Neural crest cell (in vitro differentiated cells): Measurements from ENCODE around the gene SLC43A1. TPM values are rescaled to one million over a fixed set of nuclear protein-coding genes. Genes with fewer than 3 reads are reported as not detected.

Source experiments
- DNase-seq: peaks from one replicate; pipeline ENCODE4 v3.0.0; 2021; ENCODE audit warnings: low read depth, mixed read lengths, low spot score
- H3K27ac Mint-ChIP-seq: one replicate; pipeline ENCODE4 v1.8.0; 2021; ENCODE audit warnings: mild to moderate bottlenecking, mixed read lengths; ENCODE audit not compliant: unreplicated experiment
- H3K27me3 Mint-ChIP-seq: 2 replicates; pipeline ENCODE4 v1.8.0; 2021; ENCODE audit warnings: low read depth, mild to moderate bottlenecking, mixed read lengths
- H3K36me3 Mint-ChIP-seq: 2 replicates; pipeline ENCODE4 v1.8.0; 2021; ENCODE audit warnings: low read depth, mild to moderate bottlenecking, mixed read lengths
- H3K4me1 Mint-ChIP-seq: 2 replicates; pipeline ENCODE4 v1.8.0; 2021; ENCODE audit warnings: mixed read lengths
- H3K4me3 Mint-ChIP-seq: one replicate; pipeline ENCODE4 v1.8.0; 2021; ENCODE audit warnings: mild to moderate bottlenecking, mixed read lengths
- H3K9me3 Mint-ChIP-seq: 2 replicates; pipeline ENCODE4 v1.8.0; 2021; ENCODE audit warnings: mixed read lengths
- total RNA-seq: library from RNA; stranded (reverse); gene quantifications from 2 replicates; pipeline ENCODE4 v1.2.1, GENCODE V29; 2021
- TF ChIP-seq, protein P1 (sequence below): fragments of 200-600 bp; sonication (generic); conservative IDR thresholded peaks from 2 replicates; pipeline ENCODE4 v1.5.0; 2021; ENCODE audit warnings: antibody characterized with exemption, mild to moderate bottlenecking

Gene SLC43A1
- total RNA-seq, 1 donor from 2014 or later: 4.5 TPM

DNA sequence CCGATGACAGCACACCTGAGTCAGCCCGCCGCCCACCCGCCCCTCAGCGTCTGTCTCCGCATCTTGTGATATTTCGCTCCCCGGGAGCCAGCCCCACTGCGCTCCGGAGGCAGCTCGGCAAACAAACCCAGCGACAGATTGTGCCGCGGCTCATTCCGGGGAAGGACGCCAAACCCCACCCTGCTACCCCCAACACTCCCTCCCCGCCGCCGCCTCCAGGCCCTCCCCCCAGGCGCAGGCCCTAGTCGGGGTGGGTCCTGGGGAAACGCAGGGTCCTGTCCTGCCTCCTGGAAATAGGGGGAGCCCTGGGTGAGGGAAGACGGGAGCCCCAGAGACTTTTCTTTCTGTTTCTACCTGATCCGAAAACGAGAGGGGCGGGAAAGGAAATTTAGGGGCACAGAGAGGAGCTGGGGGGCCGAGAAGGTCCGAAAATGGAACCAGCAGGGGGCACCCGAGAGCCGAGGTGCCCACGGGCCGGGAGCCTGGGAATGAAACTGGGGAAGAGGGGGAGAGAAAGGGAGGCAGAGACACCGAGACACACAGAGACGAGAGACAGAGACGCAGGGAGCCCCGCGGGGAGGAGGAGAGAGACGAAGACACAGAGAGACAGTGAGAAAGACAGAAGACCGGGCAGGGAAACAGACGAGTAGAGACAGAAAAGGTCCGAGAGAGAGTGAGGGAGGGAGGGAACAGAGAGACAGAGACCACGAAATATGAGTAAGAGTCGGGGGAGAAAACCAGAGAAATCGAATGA is 56.9 kb downstream of the SLC43A1 start:
- H3K36me3 Mint-ChIP-seq: no peaks in the 10 kb centered on the region
- H3K4me1 Mint-ChIP-seq: peaks cover 35% of the 10 kb centered on the region
- no peaks in the 10 kb centered on the region for H3K9me3 Mint-ChIP-seq
- no peak overlapping the region for H3K27ac Mint-ChIP-seq
- DNase-seq: peak; percentile 59
- TF ChIP-seq, protein P1, sequence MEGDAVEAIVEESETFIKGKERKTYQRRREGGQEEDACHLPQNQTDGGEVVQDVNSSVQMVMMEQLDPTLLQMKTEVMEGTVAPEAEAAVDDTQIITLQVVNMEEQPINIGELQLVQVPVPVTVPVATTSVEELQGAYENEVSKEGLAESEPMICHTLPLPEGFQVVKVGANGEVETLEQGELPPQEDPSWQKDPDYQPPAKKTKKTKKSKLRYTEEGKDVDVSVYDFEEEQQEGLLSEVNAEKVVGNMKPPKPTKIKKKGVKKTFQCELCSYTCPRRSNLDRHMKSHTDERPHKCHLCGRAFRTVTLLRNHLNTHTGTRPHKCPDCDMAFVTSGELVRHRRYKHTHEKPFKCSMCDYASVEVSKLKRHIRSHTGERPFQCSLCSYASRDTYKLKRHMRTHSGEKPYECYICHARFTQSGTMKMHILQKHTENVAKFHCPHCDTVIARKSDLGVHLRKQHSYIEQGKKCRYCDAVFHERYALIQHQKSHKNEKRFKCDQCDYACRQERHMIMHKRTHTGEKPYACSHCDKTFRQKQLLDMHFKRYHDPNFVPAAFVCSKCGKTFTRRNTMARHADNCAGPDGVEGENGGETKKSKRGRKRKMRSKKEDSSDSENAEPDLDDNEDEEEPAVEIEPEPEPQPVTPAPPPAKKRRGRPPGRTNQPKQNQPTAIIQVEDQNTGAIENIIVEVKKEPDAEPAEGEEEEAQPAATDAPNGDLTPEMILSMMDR: peak; percentile 86
- H3K4me3 Mint-ChIP-seq: peak overlapping the region; percentile 69
- peaks cover 89% of the 10 kb centered on the region for H3K27me3 Mint-ChIP-seq

DNA sequence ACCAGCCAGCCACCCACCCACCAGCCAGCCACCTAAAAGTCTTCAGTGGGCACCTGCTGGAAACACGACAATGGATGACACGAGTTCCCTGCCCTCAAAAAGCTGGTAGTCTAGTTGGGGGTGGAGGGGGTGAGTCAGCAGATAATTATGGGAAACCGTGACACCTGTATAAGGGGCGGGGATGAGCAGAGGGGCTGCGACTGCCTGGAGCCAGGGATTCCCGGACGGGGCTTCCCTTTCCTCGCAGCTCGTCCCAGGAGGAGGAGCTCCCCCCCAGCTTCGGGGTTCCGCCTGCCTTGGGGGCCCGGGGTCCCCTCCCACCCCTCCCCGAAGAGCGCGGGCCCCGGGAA is 57.5 kb downstream of the SLC43A1 start:
- Mint-ChIP-seq H3K4me3 (no peak overlapping the region), H3K9me3 (no peaks in the 10 kb centered on the region), H3K27ac (no peak overlapping the region), H3K27me3 (peaks cover 89% of the 10 kb centered on the region), H3K36me3 (no peaks in the 10 kb centered on the region), H3K4me1 (peaks cover 31% of the 10 kb centered on the region)
- DNase-seq: no peak
- TF ChIP-seq, protein P1: no peak

DNA sequence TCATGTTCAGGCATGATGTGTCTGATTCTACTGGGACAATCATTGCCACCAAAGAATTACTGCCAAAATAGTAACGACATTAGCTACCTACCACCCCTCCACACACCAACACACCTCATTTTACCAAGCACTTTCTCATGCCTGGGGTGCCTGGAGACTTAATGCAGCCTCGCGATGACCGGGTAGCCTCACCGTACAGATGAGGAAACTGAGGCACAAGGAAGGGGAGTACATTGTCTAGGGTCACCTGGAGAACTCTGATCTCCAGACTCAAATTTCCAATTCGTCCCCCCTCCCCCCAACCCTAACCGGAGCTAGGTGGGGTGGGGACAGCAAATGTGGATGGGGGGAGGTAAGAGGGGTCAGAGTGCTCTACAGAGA is 57.9 kb downstream of the SLC43A1 start:
- Mint-ChIP-seq H3K27ac (no peak overlapping the region), H3K27me3 (peaks cover 89% of the 10 kb centered on the region), H3K9me3 (no peaks in the 10 kb centered on the region), H3K36me3 (no peaks in the 10 kb centered on the region), H3K4me3 (peak overlapping the region; percentile 89), H3K4me1 (peaks cover 29% of the 10 kb centered on the region)
- DNase-seq: no peak
- TF ChIP-seq, protein P1: peak; percentile 44

DNA sequence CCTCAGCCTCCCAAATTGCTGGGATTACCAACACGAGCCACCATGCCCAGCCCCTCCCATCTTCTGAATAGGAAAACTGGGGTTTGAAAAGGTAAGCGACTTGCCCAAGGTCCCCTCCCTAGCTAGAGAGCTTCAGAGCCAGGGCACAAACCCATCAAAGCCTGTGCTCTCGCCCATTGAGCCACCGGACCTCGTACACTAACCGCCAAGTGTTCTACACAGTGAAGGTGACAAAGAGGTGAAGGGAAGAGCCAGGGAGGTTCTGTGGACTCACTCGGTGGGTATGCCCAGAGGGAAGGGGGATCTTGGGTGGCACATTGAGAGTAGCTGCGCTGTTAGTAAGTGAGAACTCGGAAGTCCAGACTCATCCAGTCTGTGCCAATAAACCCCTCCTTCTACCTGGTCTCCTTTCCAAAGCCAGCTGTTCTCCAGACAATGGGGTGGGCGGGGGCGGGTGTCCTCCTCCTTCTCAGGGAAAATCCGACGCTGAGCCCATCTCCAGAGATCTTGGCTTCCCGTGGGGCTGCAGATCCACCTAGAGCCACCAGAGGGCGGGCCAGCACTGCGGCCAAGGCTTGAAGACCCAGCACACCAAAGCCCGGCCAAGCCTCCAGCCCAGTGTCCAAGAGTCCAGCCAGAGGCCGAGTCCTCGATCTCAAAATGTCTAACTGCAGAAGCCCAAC is 58.4 kb downstream of the SLC43A1 start:
- Mint-ChIP-seq H3K36me3 (no peaks in the 10 kb centered on the region), H3K9me3 (no peaks in the 10 kb centered on the region), H3K4me1 (peaks cover 29% of the 10 kb centered on the region), H3K4me3 (peak overlapping the region; percentile 89), H3K27ac (no peak overlapping the region), H3K27me3 (peaks cover 89% of the 10 kb centered on the region)
- DNase-seq: peak; percentile 91
- TF ChIP-seq, protein P1: peak; percentile 98

DNA sequence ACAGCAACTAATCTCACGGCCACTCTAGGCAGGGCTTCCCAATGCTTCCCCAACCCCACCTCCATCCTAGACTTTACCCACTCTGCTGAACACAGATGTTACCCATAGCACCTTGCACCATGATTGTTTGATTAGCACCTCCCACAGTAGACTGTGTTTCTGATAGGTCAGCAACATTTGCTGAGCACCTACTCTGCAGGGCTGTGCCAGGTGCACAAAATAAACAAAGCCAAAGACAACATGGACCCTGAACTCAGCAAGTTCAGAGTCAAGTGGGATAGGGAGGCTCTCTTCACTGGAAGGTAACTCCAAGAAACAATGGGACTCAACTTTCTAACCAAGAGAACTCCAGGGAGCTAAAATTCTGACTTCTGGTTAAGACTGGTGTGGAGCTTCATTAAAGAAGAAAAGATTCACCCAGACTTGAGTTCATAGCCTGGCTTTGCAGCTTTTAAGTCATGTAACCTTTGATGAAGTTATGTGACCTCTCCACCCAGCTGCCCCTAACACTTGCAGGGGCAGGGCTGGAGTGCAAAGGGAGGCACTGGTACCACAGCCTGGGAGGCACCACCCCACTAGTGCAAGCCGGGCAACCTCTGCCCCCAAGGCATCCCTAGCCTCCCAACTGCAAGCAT is 61.8 kb downstream of the SLC43A1 start:
- TF ChIP-seq, protein P1: no peak
- Mint-ChIP-seq H3K27ac (no peak overlapping the region), H3K9me3 (no peaks in the 10 kb centered on the region), H3K36me3 (no peaks in the 10 kb centered on the region), H3K4me1 (peaks cover 10% of the 10 kb centered on the region), H3K27me3 (peaks cover 88% of the 10 kb centered on the region), H3K4me3 (no peak overlapping the region)
- DNase-seq: no peak
